HepG2 (cell line): ENCODE measurements around the gene FRK. TPM values are rescaled to one million over a fixed set of nuclear protein-coding genes. Genes with fewer than 3 reads are reported as not detected.

ENCODE experiments used
- ATAC-seq: fragments of 200-7000 bp; cut with Tn5 transposase; 3 replicates; pipeline ENCODE4 v1.9.1; 2020; ENCODE audit warnings: mild to moderate bottlenecking, moderate library complexity
- BruUV-seq: library from RNA; stranded (reverse); fragments of 400-500 nt; replicated peaks from 2 replicates; lab custom pipeline; 2021; lab: Mats Ljungman, UMichigan
- CTCF ChIA-PET: fragments of 300-600 bp; formaldehyde crosslinking; extraction: SDS; loops from one replicate; lab custom pipeline; 2021; ENCODE audit warnings: low total read pairs, inconsistent platforms, low intra/inter-chr PET ratio; lab: Yijun Ruan, JAX
- POLR2A ChIA-PET: fragments of 350-600 bp; sonication (Branson Sonifier 250); formaldehyde crosslinking; loops from one replicate; lab custom pipeline; 2020; ENCODE audit warnings: antibody characterized with exemption, inconsistent platforms; lab: Yijun Ruan, JAX
- DNase-seq: peaks from one replicate; pipeline ENCODE4 v3.0.0-alpha.2; 2015; ENCODE audit warnings: low spot score
- FAIRE-seq: peaks from 3 replicates; lab custom pipeline; 2011; peaks lifted over from hg19 to GRCh38; lab: Jason Lieb, UNC
- H2AFZ ChIP-seq: one replicate; pipeline ENCODE4 v1.6.1; 2011; ENCODE audit warnings: low read length, inconsistent platforms
- H3K27ac ChIP-seq: fragments of 300-600 bp; 3 replicates; pipeline ENCODE4 v1.8.0; 2011; ENCODE audit warnings: mixed run types, mild to moderate bottlenecking, mixed read lengths, low read length, inconsistent platforms; ENCODE audit not compliant: insufficient read depth; ENCODE audit errors: extremely low read length
- H3K27me3 ChIP-seq, 2 experiments: fragments of 200-600 bp in 1 of 2; 2 replicates in 1 of 2; 3 replicates in 1 of 2; pipeline versions ENCODE4 v1.6.0 to v1.8.0; 2011; ENCODE audit warnings: low read length in 2 of 2, mild to moderate bottlenecking in 2 of 2, moderate library complexity in 2 of 2, inconsistent platforms in 1 of 2; ENCODE audit not compliant: insufficient read depth in 2 of 2, control insufficient read depth in 1 of 2
- H3K36me3 ChIP-seq, 2 experiments: fragments of 200-600 bp in 1 of 2; replicated peaks in 1 of 2; 2 replicates in 1 of 2; 3 replicates in 1 of 2; pipeline versions ENCODE4 v1.5.1 to v1.8.0; 2011; ENCODE audit warnings: low read length in 2 of 2, inconsistent platforms in 1 of 2; ENCODE audit not compliant: insufficient read depth in 2 of 2, control insufficient read depth in 1 of 2
- H3K4me1 ChIP-seq: 2 replicates; pipeline ENCODE4 v1.5.1; 2012; ENCODE audit warnings: low read length, inconsistent platforms; ENCODE audit not compliant: insufficient read depth
- H3K4me2 ChIP-seq: 2 replicates; pipeline ENCODE4 v1.6.0; 2011; ENCODE audit warnings: low read depth, low read length, inconsistent platforms
- H3K4me3 ChIP-seq, 3 experiments: fragments of 200-600 bp in 1 of 3; sonication (generic), shearing (Covaris generic) in 1 of 3; replicated peaks in 1 of 3; 2 replicates each; pipeline ENCODE4 v1.5.1; 2011 to 2016; ENCODE audit warnings: low read length in 3 of 3, inconsistent platforms in 2 of 3, low read depth in 2 of 3, mild to moderate bottlenecking in 2 of 3, control low read depth in 1 of 3, mixed read lengths in 1 of 3; ENCODE audit not compliant: insufficient read depth in 1 of 3
- H3K79me2 ChIP-seq: one replicate; pipeline ENCODE4 v1.6.1; 2011; ENCODE audit warnings: low read length, inconsistent platforms; ENCODE audit not compliant: insufficient read depth
- H3K9ac ChIP-seq: 2 replicates; pipeline ENCODE4 v1.6.0; 2011; ENCODE audit warnings: mild to moderate bottlenecking, low read depth, low read length, inconsistent platforms; ENCODE audit not compliant: insufficient read depth
- H3K9me3 ChIP-seq: 2 replicates; pipeline ENCODE4 v1.5.1; 2012; ENCODE audit warnings: mild to moderate bottlenecking, low read length
- H4K20me1 ChIP-seq: 2 replicates; pipeline ENCODE4 v1.6.0; 2011; ENCODE audit warnings: inconsistent platforms, mild to moderate bottlenecking, low read length, moderate library complexity; ENCODE audit not compliant: insufficient read depth
- GABPB1 ChIP-seq: IDR thresholded peaks from 2 replicates; pipeline ENCODE4 v1.6.1; 2016; ENCODE audit warnings: mild to moderate bottlenecking, missing genetic modification reagents, moderate library complexity, missing compliant biosample characterization
- GPN1 ChIP-seq: sonication (generic); formaldehyde crosslinking; IDR thresholded peaks from 2 replicates; pipeline ENCODE4 v1.5.1; 2020; ENCODE audit warnings: missing genetic modification reagents, borderline replicate concordance
- KDM3A ChIP-seq: IDR thresholded peaks from 2 replicates; pipeline ENCODE4 v1.6.1; 2018; ENCODE audit warnings: low read depth, missing compliant biosample characterization
- ZBED4 ChIP-seq: sonication (generic); formaldehyde crosslinking; IDR thresholded peaks from 2 replicates; pipeline ENCODE4 v1.4.0; 2020; ENCODE audit warnings: missing genetic modification reagents, borderline replicate concordance
- ZFP36L2 ChIP-seq: sonication (generic); formaldehyde crosslinking; IDR thresholded peaks from 2 replicates; pipeline ENCODE4 v1.4.0; 2020; ENCODE audit warnings: missing genetic modification reagents
- ZNF281 ChIP-seq: sonication (generic); formaldehyde crosslinking; IDR thresholded peaks from 2 replicates; pipeline ENCODE4 v1.4.0; 2020; ENCODE audit warnings: missing genetic modification reagents, borderline replicate concordance
- WGBS: methylation state at CpG from one replicate; pipeline ENCODE4 v1.1.6; 2017; ENCODE audit warnings: low lambda C conversion rate; 5-methylcytosine and 5-hydroxymethylcytosine counted together
- in situ Hi-C: cut with HindIII; loops from 2 replicates; pipeline ENCODE4 v1.10.0; 2017; ENCODE audit warnings: low pct_unique_long_range_greater_than_20kb; ENCODE audit not compliant: extremely low pct_ligation_motif_present
- intact Hi-C: fragments of 100-400 bp; cut with micrococcal nuclease; formaldehyde crosslinking; loops from one replicate; pipeline ENCODE4 v1.10.0; 2022; ENCODE audit not compliant: unreplicated experiment
- polyA plus RNA-seq, 8 experiments: library from polyadenylated mRNA; depleted of rRNA in 3 of 8; stranded (reverse) in 7 of 8; unstranded in 1 of 8; fragments of >200 nt; fragmentation: Illumina TruSeq in 4 of 8; extraction: Trizol in 4 of 8; gene quantifications; 2 replicates each; pipeline versions ENCODE4 v1.2.1 to v1.2.3, GENCODE V29; 2011 to 2016; ENCODE audit warnings: low read depth in 4 of 8, missing spikeins in 1 of 8, mixed read lengths in 1 of 8; ENCODE audit not compliant: insufficient read depth in 1 of 8
- total RNA-seq, 5 experiments: library from RNA; depleted of rRNA; stranded (reverse); fragments of >200 nt; fragmentation: Illumina TruSeq; extraction: Trizol; gene quantifications; 2 replicates each; pipeline ENCODE4 v1.2.3, GENCODE V29; 2016; ENCODE audit warnings: low read depth in 1 of 5
- TF ChIP-seq, protein P1 (sequence below): sonication (generic); formaldehyde crosslinking; IDR thresholded peaks from 2 replicates; pipeline ENCODE4 v1.8.0; 2022; ENCODE audit warnings: missing genetic modification reagents, mild to moderate bottlenecking, moderate library complexity, borderline replicate concordance

The FRK gene
- total and polyA plus RNA-seq, 2 of the 13 experiments (the other 11 are each of a cell fraction or from before 2014, with no cell fraction given), result 1.3 to 2.9 TPM

DNA sequence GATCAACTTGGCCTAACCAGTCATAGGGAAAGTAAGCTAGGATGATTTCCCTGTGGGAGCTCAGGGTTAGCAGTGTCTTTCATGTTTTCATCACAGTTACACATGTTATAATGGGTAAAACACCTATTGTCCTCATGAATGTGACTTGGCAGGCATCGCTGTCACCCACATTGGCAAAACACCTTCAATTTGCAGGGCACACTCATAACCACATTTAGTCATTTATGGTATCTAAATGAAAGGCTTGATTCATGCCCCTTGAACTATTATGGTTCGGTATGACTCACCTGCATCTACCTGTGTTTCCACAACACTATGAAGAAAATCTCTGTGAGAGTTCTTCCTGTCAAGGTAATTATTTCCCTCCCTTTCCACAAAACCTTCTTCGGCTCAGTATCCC lies 49.2 kb downstream of the FRK start:
- intact Hi-C loops, result loop anchor here (1.0 kb wide), 2 partner anchors 49 to 86 kb away; partner anchors contain the start of gene FRK
- no peak overlapping the region for H2AFZ ChIP-seq
- TF ChIP-seq, protein P1, sequence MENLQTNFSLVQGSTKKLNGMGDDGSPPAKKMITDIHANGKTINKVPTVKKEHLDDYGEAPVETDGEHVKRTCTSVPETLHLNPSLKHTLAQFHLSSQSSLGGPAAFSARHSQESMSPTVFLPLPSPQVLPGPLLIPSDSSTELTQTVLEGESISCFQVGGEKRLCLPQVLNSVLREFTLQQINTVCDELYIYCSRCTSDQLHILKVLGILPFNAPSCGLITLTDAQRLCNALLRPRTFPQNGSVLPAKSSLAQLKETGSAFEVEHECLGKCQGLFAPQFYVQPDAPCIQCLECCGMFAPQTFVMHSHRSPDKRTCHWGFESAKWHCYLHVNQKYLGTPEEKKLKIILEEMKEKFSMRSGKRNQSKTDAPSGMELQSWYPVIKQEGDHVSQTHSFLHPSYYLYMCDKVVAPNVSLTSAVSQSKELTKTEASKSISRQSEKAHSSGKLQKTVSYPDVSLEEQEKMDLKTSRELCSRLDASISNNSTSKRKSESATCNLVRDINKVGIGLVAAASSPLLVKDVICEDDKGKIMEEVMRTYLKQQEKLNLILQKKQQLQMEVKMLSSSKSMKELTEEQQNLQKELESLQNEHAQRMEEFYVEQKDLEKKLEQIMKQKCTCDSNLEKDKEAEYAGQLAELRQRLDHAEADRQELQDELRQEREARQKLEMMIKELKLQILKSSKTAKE (CRISPR knock-in tag), result no peak
- TF ChIP-seq ZFP36L2 (CRISPR knock-in tag), result no peak
- TF ChIP-seq KDM3A (CRISPR knock-in tag), result no peak
- TF ChIP-seq ZBED4, result no peak
- TF ChIP-seq GABPB1, result no peak
- no peak for TF ChIP-seq GPN1 (CRISPR knock-in tag)
- no peak for TF ChIP-seq ZNF281
- no TSS peak for BruUV-seq
- FAIRE-seq (no peak), ATAC-seq (no peak), DNase-seq (no peak)
- no peaks in the 10 kb centered on the region for H3K9me3 ChIP-seq
- H3K9ac ChIP-seq, result no peak overlapping the region
- WGBS, result 91% methylated on average over 3 of the region's 3 CpGs
- no peaks in the 10 kb centered on the region for H3K27me3 ChIP-seq
- H3K4me3 ChIP-seq, result no peak overlapping the region
- ChIA-PET CTCF (interaction anchor here (0.7 to 5.9 kb wide), 4 partner anchors 49 to 100 kb away, joined by 3 to 68 read pairs (median 8); partner anchors contain the start of genes FRK and NT5DC1), POLR2A (interaction anchor here (3.5 to 4.7 kb wide), 2 partner anchors 49 to 90 kb away, joined by 14 to 22 read pairs; partner anchors contain the start of genes FRK and NT5DC1)
- no peak overlapping the region for H3K4me2 ChIP-seq
- H4K20me1 ChIP-seq, result no peaks in the 10 kb centered on the region; the same call in 1 of the 2 replicates
- H3K4me1 ChIP-seq, result peaks cover 60% of the 10 kb centered on the region
- peaks cover 20% of the 10 kb centered on the region for H3K79me2 ChIP-seq
- in situ Hi-C loops, result loop anchor here (5.0 kb wide), 1 partner anchor 86 kb away; no protein-coding TSS in a partner anchor
- no peaks in the 10 kb centered on the region; a peak in 1 of 5 replicates for H3K36me3 ChIP-seq
- no peak overlapping the region for H3K27ac ChIP-seq
